Spleen (tissue), 11 donors: ENCODE measurements around the gene CLEC2B. TPM values are rescaled to one million over a fixed set of nuclear protein-coding genes. Genes with fewer than 3 reads are reported as not detected.

Experiments
- DNase-seq: peaks from one replicate; pipeline ENCODE4 v3.0.0-alpha.2; 2020
- H3K27ac ChIP-seq, 8 donors: fragments of 200-600 bp; sonication (generic) in 7 of 8; 1 replicate in 4 of 8; 2 replicates in 4 of 8; pipeline versions ENCODE4 v1.5.0 to v1.8.0; 2016 to 2021; ENCODE audit warnings: inconsistent platforms in 4 of 8, mild to moderate bottlenecking in 4 of 8, moderate library complexity in 1 of 8
- H3K27me3 ChIP-seq, 7 donors: fragments of 200-600 bp; sonication (generic) in 6 of 7; replicated peaks in 1 of 7; 1 replicate in 4 of 7; 2 replicates in 3 of 7; pipeline versions ENCODE4 v1.5.0 to v1.8.0; 2016 to 2021; ENCODE audit warnings: inconsistent platforms in 3 of 7, mild to moderate bottlenecking in 1 of 7
- H3K36me3 ChIP-seq, 6 donors: fragments of 200-600 bp; sonication (generic) in 5 of 6; 1 replicate in 4 of 6; 2 replicates in 2 of 6; pipeline versions ENCODE4 v1.5.0 to v1.8.0; 2016 to 2021; ENCODE audit warnings: inconsistent platforms in 2 of 6
- H3K4me1 ChIP-seq, 6 donors: fragments of 200-600 bp; sonication (generic) in 5 of 6; 1 replicate in 3 of 6; 2 replicates in 3 of 6; pipeline versions ENCODE4 v1.5.0 to v1.8.0; 2016 to 2021; ENCODE audit warnings: inconsistent platforms in 3 of 6
- H3K4me3 ChIP-seq, 8 donors: fragments of 200-600 bp; sonication (generic) in 7 of 8; 1 replicate in 4 of 8; 2 replicates in 4 of 8; pipeline versions ENCODE4 v1.5.0 to v1.8.0; 2016 to 2021; ENCODE audit warnings: inconsistent platforms in 4 of 8, mild to moderate bottlenecking in 4 of 8, moderate library complexity in 2 of 8
- H3K9me3 ChIP-seq, 8 donors: fragments of 200-600 bp; sonication (generic) in 7 of 8; 1 replicate in 4 of 8; 2 replicates in 4 of 8; pipeline versions ENCODE4 v1.5.0 to v1.8.0; 2016 to 2021; ENCODE audit warnings: inconsistent platforms in 4 of 8
- CTCF ChIP-seq, 11 experiments: fragments of 200-600 bp in 7 of 11; fragments of 450-650 bp in 4 of 11; sonication (generic) in 4 of 11; IDR thresholded peaks in 8 of 11; conservative IDR thresholded peaks in 3 of 11; 1 replicate in 7 of 11; 2 replicates in 4 of 11; pipeline versions ENCODE4 v1.4.0 to v1.8.0; 2016 to 2021; ENCODE audit warnings: antibody characterized with exemption in 11 of 11, inconsistent platforms in 4 of 11, mild to moderate bottlenecking in 1 of 11
- POLR2A ChIP-seq, 3 donors: fragments of 450-650 bp; IDR thresholded peaks; one replicate each; pipeline ENCODE4 v1.5.1; 2017; ENCODE audit warnings: antibody characterized with exemption in 3 of 3, mild to moderate bottlenecking in 1 of 3
- POLR2AphosphoS5 ChIP-seq, 3 donors: sonication (generic); formaldehyde crosslinking; IDR thresholded peaks; one replicate each; pipeline ENCODE4 v1.5.1; 2017; ENCODE audit warnings: antibody characterized with exemption in 3 of 3
- WGBS, 5 donors: extraction: QIAGEN DNeasy Blood & Tissue Kit in 3 of 5; methylation state at CpG; one replicate each; pipeline versions ENCODE4 v1.1.5 to v1.1.7; 2013 to 2018; 5-methylcytosine and 5-hydroxymethylcytosine counted together
- intact Hi-C: fragments of 100-400 bp; cut with DNase I; formaldehyde crosslinking; loops from one replicate; pipeline ENCODE4 v1.15.0; 2023; ENCODE audit warnings: low total_unique reads
- polyA plus RNA-seq, 3 donors: library from polyadenylated mRNA; stranded (reverse); fragments of 200-250 nt; gene quantifications; one replicate each; pipeline ENCODE4 v1.2.1, GENCODE V29; 2013
- total RNA-seq, 7 donors: library from RNA; depleted of rRNA in 3 of 7; stranded (reverse); fragments of >200 nt in 3 of 7; fragmentation: NEBNext Ultra II Directional in 4 of 7; extraction: Animal tissue kit (Norgen Biotek cat#: 25700) in 4 of 7; gene quantifications; one replicate each; pipeline versions ENCODE4 v1.1.0 to v1.2.1, GENCODE V29; 2016 to 2021
- donor health status: healthy with polysubstance abuse.
- donor health status: DM: no; HTN: no; CAD: no; lungs with moderate emphysema.
- donor health status: DM: no; HTN: no; CAD: no.
- donor health status: Bipolar disorder and iron deficiency.
- donor health status: healthy.
- donor health status: DM: no; HTN: no; CAD: no.
- donor health status: DM: yes; HTN: yes; CAD: no.

The CLEC2B gene
- total and polyA plus RNA-seq, 10 donors: 20.4 to 60.2 (median 49.2) TPM

GRCh38 chr12:9810671-9811070 is 58.5 kb downstream of the CLEC2B start:
- no peak for DNase-seq
- Histone ChIP-seq H3K27ac (peak overlapping the region in 3 of 8 donors; percentile 3 to 45 (median 37)), H3K9me3 (no peaks in the 10 kb centered on the region), H3K27me3 (peaks cover 0 to 10% (median 0%) of the 10 kb centered on the region in 7 donors), H3K4me1 (peaks cover 0 to 37% (median 19%) of the 10 kb centered on the region in 6 donors), H3K36me3 (no peaks in the 10 kb centered on the region), H3K4me3 (no peak overlapping the region)
- intact Hi-C loops: no loop called here
- TF ChIP-seq POLR2AphosphoS5 (IDR thresholded peaks at IDR 0.05): no peak
- TF ChIP-seq CTCF (IDR thresholded peaks at IDR 0.05 in 8 of 11, conservative IDR thresholded peaks at IDR 0.05 in 3 of 11): no peak
- TF ChIP-seq POLR2A (IDR thresholded peaks at IDR 0.05): no peak
- WGBS, 5 donors: 19 to 54% (median 27%) methylated on average over 2 of the region's 2 CpGs

GRCh38 chr12:9809866-9810265 is 59.3 kb downstream of the CLEC2B start:
- peaks cover 0 to 37% (median 19%) of the 10 kb centered on the region in 6 donors for H3K4me1 ChIP-seq
- H3K27me3 ChIP-seq: peaks cover 0 to 10% (median 0%) of the 10 kb centered on the region in 7 donors
- H3K27ac ChIP-seq: peak overlapping the region in 2 of 8 donors; percentile 37 to 45
- no peaks in the 10 kb centered on the region for H3K9me3 ChIP-seq
- no peak for TF ChIP-seq POLR2A (IDR thresholded peaks at IDR 0.05)
- DNase-seq: no peak
- intact Hi-C loops: no loop called here
- no peaks in the 10 kb centered on the region for H3K36me3 ChIP-seq
- H3K4me3 ChIP-seq: no peak overlapping the region

- peaks cover 0 to 34% (median 18%) of the 10 kb centered on the region in 6 donors for H3K4me1 ChIP-seq
- H3K4me3 ChIP-seq: no peak overlapping the region
- WGBS, 5 donors: 75 to 89% (median 88%) methylated on average over 4 of the region's 4 CpGs
- no peaks in the 10 kb centered on the region for H3K36me3 ChIP-seq
- no peak overlapping the region for H3K27ac ChIP-seq
- peaks cover 0 to 10% (median 0%) of the 10 kb centered on the region in 7 donors for H3K27me3 ChIP-seq
- TF ChIP-seq POLR2AphosphoS5 (IDR thresholded peaks at IDR 0.05) (no peak), CTCF (IDR thresholded peaks at IDR 0.05 in 8 of 11, conservative IDR thresholded peaks at IDR 0.05 in 3 of 11) (no peak), POLR2A (IDR thresholded peaks at IDR 0.05) (no peak)
- intact Hi-C loops: no loop called here
- DNase-seq: no peak
- H3K9me3 ChIP-seq: no peaks in the 10 kb centered on the region
Observed at GRCh38 chr12:9809338-9809737, 59.8 kb downstream of the CLEC2B start.

- H3K27me3 ChIP-seq: peaks cover 0 to 4% (median 0%) of the 10 kb centered on the region in 7 donors
- 59 to 79% (median 60%) methylated on average over 3 of the region's 3 CpGs for WGBS, 5 donors
- peaks cover 0 to 25% (median 12%) of the 10 kb centered on the region in 6 donors for H3K4me1 ChIP-seq
- no peak for DNase-seq
- H3K27ac ChIP-seq: no peak overlapping the region
- no peaks in the 10 kb centered on the region for H3K36me3 ChIP-seq
- no peaks in the 10 kb centered on the region for H3K9me3 ChIP-seq
- TF ChIP-seq POLR2A (IDR thresholded peaks at IDR 0.05) (no peak), CTCF (IDR thresholded peaks at IDR 0.05 in 8 of 11, conservative IDR thresholded peaks at IDR 0.05 in 3 of 11) (no peak), POLR2AphosphoS5 (IDR thresholded peaks at IDR 0.05) (no peak)
- intact Hi-C loops: no loop called here
- H3K4me3 ChIP-seq: no peak overlapping the region
Observed at GRCh38 chr12:9808504-9808903, 60.6 kb downstream of the CLEC2B start.

- Histone ChIP-seq H3K9me3 (no peaks in the 10 kb centered on the region), H3K27ac (no peak overlapping the region), H3K36me3 (no peaks in the 10 kb centered on the region), H3K27me3 (no peaks in the 10 kb centered on the region), H3K4me3 (no peak overlapping the region), H3K4me1 (peaks cover 0 to 19% (median 8%) of the 10 kb centered on the region in 6 donors)
- TF ChIP-seq CTCF (IDR thresholded peaks at IDR 0.05 in 8 of 11, conservative IDR thresholded peaks at IDR 0.05 in 3 of 11): no peak
- no peak for TF ChIP-seq POLR2AphosphoS5 (IDR thresholded peaks at IDR 0.05)
- no peak for TF ChIP-seq POLR2A (IDR thresholded peaks at IDR 0.05)
- DNase-seq: no peak
- WGBS, 5 donors: 86 to 92% (median 90%) methylated on average over 4 of the region's 4 CpGs
- intact Hi-C loops: no loop called here
Observed at GRCh38 chr12:9806714-9807113, 62.4 kb downstream of the CLEC2B start.
